ENCODE data around the gene MAX.

Gene MAX

DNA sequence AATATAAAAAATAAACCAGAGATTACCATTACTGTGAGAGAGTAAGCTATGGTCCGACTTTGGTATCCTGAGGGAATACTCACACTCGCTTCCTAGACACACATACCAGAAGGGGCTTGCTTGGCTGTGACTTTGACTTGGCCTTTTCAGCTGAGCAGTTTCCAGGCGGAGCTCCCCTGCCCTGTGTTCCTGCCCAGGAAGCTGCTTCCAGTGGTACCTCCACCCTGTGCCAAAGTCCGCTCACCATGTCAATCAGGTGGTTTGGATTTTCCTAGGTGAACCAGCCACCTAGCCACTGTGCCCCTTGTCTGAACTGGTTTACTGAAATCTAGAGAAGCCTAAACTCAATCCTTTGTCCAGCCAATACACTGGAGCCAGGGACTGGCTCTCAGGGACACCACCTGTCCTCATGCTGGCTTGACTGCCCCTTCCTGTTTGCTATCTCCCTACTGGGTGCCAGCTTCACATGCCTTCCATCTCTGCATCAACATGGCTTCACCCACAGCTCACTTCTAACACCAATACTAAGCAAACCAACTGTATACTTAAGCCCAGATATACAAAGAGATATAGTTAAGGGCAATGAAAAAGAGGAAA lies 28.6 kb downstream of the MAX start (continued):
- TF ChIP-seq, protein P1, sequence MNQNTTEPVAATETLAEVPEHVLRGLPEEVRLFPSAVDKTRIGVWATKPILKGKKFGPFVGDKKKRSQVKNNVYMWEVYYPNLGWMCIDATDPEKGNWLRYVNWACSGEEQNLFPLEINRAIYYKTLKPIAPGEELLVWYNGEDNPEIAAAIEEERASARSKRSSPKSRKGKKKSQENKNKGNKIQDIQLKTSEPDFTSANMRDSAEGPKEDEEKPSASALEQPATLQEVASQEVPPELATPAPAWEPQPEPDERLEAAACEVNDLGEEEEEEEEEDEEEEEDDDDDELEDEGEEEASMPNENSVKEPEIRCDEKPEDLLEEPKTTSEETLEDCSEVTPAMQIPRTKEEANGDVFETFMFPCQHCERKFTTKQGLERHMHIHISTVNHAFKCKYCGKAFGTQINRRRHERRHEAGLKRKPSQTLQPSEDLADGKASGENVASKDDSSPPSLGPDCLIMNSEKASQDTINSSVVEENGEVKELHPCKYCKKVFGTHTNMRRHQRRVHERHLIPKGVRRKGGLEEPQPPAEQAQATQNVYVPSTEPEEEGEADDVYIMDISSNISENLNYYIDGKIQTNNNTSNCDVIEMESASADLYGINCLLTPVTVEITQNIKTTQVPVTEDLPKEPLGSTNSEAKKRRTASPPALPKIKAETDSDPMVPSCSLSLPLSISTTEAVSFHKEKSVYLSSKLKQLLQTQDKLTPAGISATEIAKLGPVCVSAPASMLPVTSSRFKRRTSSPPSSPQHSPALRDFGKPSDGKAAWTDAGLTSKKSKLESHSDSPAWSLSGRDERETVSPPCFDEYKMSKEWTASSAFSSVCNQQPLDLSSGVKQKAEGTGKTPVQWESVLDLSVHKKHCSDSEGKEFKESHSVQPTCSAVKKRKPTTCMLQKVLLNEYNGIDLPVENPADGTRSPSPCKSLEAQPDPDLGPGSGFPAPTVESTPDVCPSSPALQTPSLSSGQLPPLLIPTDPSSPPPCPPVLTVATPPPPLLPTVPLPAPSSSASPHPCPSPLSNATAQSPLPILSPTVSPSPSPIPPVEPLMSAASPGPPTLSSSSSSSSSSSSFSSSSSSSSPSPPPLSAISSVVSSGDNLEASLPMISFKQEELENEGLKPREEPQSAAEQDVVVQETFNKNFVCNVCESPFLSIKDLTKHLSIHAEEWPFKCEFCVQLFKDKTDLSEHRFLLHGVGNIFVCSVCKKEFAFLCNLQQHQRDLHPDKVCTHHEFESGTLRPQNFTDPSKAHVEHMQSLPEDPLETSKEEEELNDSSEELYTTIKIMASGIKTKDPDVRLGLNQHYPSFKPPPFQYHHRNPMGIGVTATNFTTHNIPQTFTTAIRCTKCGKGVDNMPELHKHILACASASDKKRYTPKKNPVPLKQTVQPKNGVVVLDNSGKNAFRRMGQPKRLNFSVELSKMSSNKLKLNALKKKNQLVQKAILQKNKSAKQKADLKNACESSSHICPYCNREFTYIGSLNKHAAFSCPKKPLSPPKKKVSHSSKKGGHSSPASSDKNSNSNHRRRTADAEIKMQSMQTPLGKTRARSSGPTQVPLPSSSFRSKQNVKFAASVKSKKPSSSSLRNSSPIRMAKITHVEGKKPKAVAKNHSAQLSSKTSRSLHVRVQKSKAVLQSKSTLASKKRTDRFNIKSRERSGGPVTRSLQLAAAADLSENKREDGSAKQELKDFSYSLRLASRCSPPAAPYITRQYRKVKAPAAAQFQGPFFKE (tag by site-specific recombination; IDR thresholded peaks at IDR 0.05; ENCODE audit: borderline replicate concordance) = no peak
- TF ChIP-seq ZNF391 (tag by site-specific recombination; IDR thresholded peaks at IDR 0.05; ENCODE audit: borderline replicate concordance, low read depth) (no peak), ZBTB48 (tag by site-specific recombination; IDR thresholded peaks at IDR 0.05) (no peak), ZNF404 (tag by site-specific recombination; IDR thresholded peaks at IDR 0.05) (no peak), ZNF138 (tag by site-specific recombination; IDR thresholded peaks at IDR 0.05; ENCODE audit: borderline replicate concordance) (no peak), ZNF311 (tag by site-specific recombination; IDR thresholded peaks at IDR 0.05; ENCODE audit: borderline replicate concordance) (no peak), MYNN (tag by site-specific recombination; IDR thresholded peaks at IDR 0.05; ENCODE audit: borderline replicate concordance) (no peak), ZBTB8A (tag by site-specific recombination; IDR thresholded peaks at IDR 0.05) (no peak), ZNF670 (tag by site-specific recombination; IDR thresholded peaks at IDR 0.05; ENCODE audit: low read depth) (no peak)

DNA sequence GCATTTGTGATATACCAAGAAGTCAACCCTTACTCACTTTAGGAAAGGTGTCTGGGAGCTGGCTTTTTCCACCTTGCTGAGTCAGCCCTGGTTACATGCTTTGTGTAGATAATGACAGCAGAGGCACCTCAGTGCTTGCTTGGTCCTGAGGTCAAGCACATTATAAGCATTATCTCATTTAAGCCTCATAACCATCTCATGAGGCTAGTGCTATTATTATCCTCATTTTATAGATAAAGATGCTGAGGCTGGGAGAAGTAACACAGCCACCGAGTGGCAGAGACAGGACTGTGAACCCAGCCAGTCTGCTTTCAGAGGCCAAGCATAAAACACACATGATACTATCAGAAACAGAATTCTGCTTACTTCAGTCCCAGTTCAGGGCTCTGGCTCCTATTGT lies 29.4 kb downstream of the MAX start:
- Histone ChIP-seq H3K4me3 (ENCODE audit: low read depth, low read length) (no peak overlapping the region), H3K27ac (ENCODE audit: extremely low read depth, low read depth, low read length) (no peak overlapping the region), H3K4me1 (ENCODE audit: control insufficient read depth, insufficient read depth, low read length) (no peaks in the 10 kb centered on the region), H3K9me3 (ENCODE audit: control insufficient read depth, insufficient read depth, low read depth, low read length) (no peaks in the 10 kb centered on the region), H3K36me3 (ENCODE audit: control insufficient read depth in 2 of 2, insufficient read depth in 1 of 2, low read length in 2 of 2) (peaks cover under 1 to 56% of the 10 kb centered on the region in 2 experiments)
- POLR2A ChIA-PET = no interaction called here
- 0 out of 2 replicates have a peak, but pooled peaks have one; percentile 30 for TF ChIP-seq ZNF664 (tag by site-specific recombination; IDR thresholded peaks at IDR 0.05)
- TF ChIP-seq, protein P2, sequence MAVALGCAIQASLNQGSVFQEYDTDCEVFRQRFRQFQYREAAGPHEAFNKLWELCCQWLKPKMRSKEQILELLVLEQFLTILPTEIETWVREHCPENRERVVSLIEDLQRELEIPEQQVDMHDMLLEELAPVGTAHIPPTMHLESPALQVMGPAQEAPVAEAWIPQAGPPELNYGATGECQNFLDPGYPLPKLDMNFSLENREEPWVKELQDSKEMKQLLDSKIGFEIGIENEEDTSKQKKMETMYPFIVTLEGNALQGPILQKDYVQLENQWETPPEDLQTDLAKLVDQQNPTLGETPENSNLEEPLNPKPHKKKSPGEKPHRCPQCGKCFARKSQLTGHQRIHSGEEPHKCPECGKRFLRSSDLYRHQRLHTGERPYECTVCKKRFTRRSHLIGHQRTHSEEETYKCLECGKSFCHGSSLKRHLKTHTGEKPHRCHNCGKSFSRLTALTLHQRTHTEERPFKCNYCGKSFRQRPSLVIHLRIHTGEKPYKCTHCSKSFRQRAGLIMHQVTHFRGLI (tag by site-specific recombination; IDR thresholded peaks at IDR 0.05) = no peak
- CTCF ChIA-PET = interaction anchor here (0.6 kb wide), 1 partner anchor 681 kb away, joined by 4 read pairs; no protein-coding TSS in a partner anchor

DNA sequence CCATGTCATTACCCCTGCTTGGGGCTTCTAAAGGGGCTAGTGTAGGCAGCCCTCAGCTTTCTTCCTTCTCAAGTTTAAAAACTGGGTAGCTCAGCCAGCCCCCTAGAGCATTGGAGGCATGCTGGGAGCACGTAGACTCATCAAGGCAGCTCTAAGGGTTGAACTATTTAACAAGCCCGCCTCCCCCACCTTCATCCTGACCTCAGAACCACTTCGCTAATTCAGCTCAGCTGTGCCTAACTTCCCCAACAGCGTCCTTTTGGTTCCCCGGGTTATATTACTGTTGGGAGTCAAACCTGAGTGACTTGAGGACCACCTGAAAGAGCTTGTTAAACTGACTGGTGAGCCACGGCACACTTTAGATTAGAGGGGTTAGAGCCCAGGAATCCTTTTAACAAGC lies 30.1 kb downstream of the MAX start:
- no peaks in the 10 kb centered on the region for H3K4me1 ChIP-seq (ENCODE audit: control insufficient read depth, insufficient read depth, low read length)
- no peak overlapping the region for H3K27ac ChIP-seq (ENCODE audit: extremely low read depth, low read depth, low read length)
- TF ChIP-seq ZNF433 (tag by site-specific recombination; IDR thresholded peaks at IDR 0.05; ENCODE audit: low read depth) = no peak
- TF ChIP-seq ZNF707 (tag by site-specific recombination; IDR thresholded peaks at IDR 0.05) = no peak
- no peak for TF ChIP-seq GLI4 (tag by site-specific recombination; IDR thresholded peaks at IDR 0.05)
- no peak for TF ChIP-seq TRIM28 (IDR thresholded peaks at IDR 0.05; ENCODE audit: borderline replicate concordance, low read length)
- TF ChIP-seq ZNF354C (tag by site-specific recombination; IDR thresholded peaks at IDR 0.05; ENCODE audit: borderline replicate concordance, low read depth) = no peak
- TF ChIP-seq ZNF138 (tag by site-specific recombination; IDR thresholded peaks at IDR 0.05; ENCODE audit: borderline replicate concordance) = no peak
- TF ChIP-seq, protein P3, sequence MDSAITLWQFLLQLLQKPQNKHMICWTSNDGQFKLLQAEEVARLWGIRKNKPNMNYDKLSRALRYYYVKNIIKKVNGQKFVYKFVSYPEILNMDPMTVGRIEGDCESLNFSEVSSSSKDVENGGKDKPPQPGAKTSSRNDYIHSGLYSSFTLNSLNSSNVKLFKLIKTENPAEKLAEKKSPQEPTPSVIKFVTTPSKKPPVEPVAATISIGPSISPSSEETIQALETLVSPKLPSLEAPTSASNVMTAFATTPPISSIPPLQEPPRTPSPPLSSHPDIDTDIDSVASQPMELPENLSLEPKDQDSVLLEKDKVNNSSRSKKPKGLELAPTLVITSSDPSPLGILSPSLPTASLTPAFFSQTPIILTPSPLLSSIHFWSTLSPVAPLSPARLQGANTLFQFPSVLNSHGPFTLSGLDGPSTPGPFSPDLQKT (IDR thresholded peaks at IDR 0.05; ENCODE audit: borderline replicate concordance, low read depth, low read length) = no peak
- TF ChIP-seq, protein P4, sequence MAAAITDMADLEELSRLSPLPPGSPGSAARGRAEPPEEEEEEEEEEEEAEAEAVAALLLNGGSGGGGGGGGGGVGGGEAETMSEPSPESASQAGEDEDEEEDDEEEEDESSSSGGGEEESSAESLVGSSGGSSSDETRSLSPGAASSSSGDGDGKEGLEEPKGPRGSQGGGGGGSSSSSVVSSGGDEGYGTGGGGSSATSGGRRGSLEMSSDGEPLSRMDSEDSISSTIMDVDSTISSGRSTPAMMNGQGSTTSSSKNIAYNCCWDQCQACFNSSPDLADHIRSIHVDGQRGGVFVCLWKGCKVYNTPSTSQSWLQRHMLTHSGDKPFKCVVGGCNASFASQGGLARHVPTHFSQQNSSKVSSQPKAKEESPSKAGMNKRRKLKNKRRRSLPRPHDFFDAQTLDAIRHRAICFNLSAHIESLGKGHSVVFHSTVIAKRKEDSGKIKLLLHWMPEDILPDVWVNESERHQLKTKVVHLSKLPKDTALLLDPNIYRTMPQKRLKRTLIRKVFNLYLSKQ (tag by site-specific recombination; IDR thresholded peaks at IDR 0.05; ENCODE audit: borderline replicate concordance) = no peak
- ChIA-PET CTCF (no interaction called here), POLR2A (no interaction called here)
- no peaks in the 10 kb centered on the region for H3K9me3 ChIP-seq (ENCODE audit: control insufficient read depth, insufficient read depth, low read depth, low read length)
- H3K36me3 ChIP-seq (ENCODE audit: control insufficient read depth in 2 of 2, insufficient read depth in 1 of 2, low read length in 2 of 2) = peaks cover 0 to 49% of the 10 kb centered on the region in 2 experiments; a peak in 1 of 3 replicates
- no peak overlapping the region for H3K4me3 ChIP-seq (ENCODE audit: low read depth, low read length)
